Sigmoid colon (tissue), 7 donors: ENCODE data around the gene PGAM4. TPM values are rescaled to one million over a fixed set of nuclear protein-coding genes. Genes with fewer than 3 reads are reported as not detected.
"Not testable (repeated sequence)": the region's sequence is repeated elsewhere in the genome, so short reads cannot be mapped to it uniquely, and the experiment has no call there.

ENCODE experiments used
- DNase-seq: peaks from one replicate; pipeline ENCODE4 v3.0.0-alpha.2; 2019
- H3K27ac ChIP-seq, 4 donors: fragments of 200-600 bp; sonication (generic); one replicate each; pipeline ENCODE4 v1.5.1; 2016 to 2019; ENCODE audit warnings: mild to moderate bottlenecking in 1 of 4
- H3K27me3 ChIP-seq, 3 donors: fragments of 200-600 bp; sonication (generic); one replicate each; pipeline ENCODE4 v1.5.1; 2019; ENCODE audit warnings: mild to moderate bottlenecking in 1 of 3
- H3K36me3 ChIP-seq, 4 donors: fragments of 200-600 bp; sonication (generic); one replicate each; pipeline ENCODE4 v1.5.1; 2016 to 2019
- H3K4me1 ChIP-seq, 4 donors: fragments of 200-600 bp; sonication (generic); one replicate each; pipeline ENCODE4 v1.5.1; 2017 to 2019
- H3K4me3 ChIP-seq, 4 donors: fragments of 200-600 bp; sonication (generic); one replicate each; pipeline ENCODE4 v1.5.1; 2017 to 2019; ENCODE audit warnings: mild to moderate bottlenecking in 2 of 4, moderate library complexity in 1 of 4
- H3K9me3 ChIP-seq, 4 donors: fragments of 200-600 bp in 3 of 4; sonication (generic) in 3 of 4; one replicate each; pipeline versions ENCODE4 v1.5.1 to v1.6.1; 2013 to 2019
- EP300 ChIP-seq, 4 donors: sonication (generic); formaldehyde crosslinking; IDR thresholded peaks; one replicate each; pipeline ENCODE4 v1.6.1; 2017; ENCODE audit warnings: antibody characterized with exemption in 4 of 4
- POLR2A ChIP-seq, 2 donors: fragments of 450-650 bp; IDR thresholded peaks; one replicate each; pipeline ENCODE4 v1.6.1; 2016; ENCODE audit warnings: antibody characterized with exemption in 2 of 2, mild to moderate bottlenecking in 2 of 2, moderate library complexity in 2 of 2
- POLR2AphosphoS5 ChIP-seq, 4 donors: sonication (generic); formaldehyde crosslinking; IDR thresholded peaks; one replicate each; pipeline ENCODE4 v1.6.1; 2017; ENCODE audit warnings: antibody characterized with exemption in 4 of 4
- WGBS, 2 donors: extraction: QIAGEN DNeasy Blood & Tissue Kit; methylation state at CpG; one replicate each; pipeline ENCODE4 v1.1.7; 2013; 5-methylcytosine and 5-hydroxymethylcytosine counted together
- intact Hi-C: fragments of 100-400 bp; cut with DNase I; formaldehyde crosslinking; loops from one replicate; pipeline ENCODE4 v1.15.1; 2023
- polyA plus RNA-seq, 3 donors: library from polyadenylated mRNA; stranded (reverse); fragments of 200-250 nt; gene quantifications; one replicate each; pipeline ENCODE4 v1.2.3, GENCODE V29; 2013
- total RNA-seq, 4 donors: library from RNA; depleted of rRNA; stranded (reverse); fragments of >200 nt; gene quantifications; one replicate each; pipeline ENCODE4 v1.1.0, GENCODE V29; 2016
- TF ChIP-seq, protein P1 (sequence below), 4 experiments: fragments of 450-650 bp in 3 of 4; fragments of 200-600 bp in 1 of 4; IDR thresholded peaks; one replicate each; pipeline ENCODE4 v1.5.1; 2016 to 2019; ENCODE audit warnings: antibody characterized with exemption in 4 of 4, mild to moderate bottlenecking in 3 of 4, moderate library complexity in 2 of 4
- donor health status: healthy with polysubstance abuse.
- donor health status: Bipolar disorder and iron deficiency.
- donor health status: healthy.

The PGAM4 gene
- total and polyA plus RNA-seq, 7 donors, result not detected

DNA sequence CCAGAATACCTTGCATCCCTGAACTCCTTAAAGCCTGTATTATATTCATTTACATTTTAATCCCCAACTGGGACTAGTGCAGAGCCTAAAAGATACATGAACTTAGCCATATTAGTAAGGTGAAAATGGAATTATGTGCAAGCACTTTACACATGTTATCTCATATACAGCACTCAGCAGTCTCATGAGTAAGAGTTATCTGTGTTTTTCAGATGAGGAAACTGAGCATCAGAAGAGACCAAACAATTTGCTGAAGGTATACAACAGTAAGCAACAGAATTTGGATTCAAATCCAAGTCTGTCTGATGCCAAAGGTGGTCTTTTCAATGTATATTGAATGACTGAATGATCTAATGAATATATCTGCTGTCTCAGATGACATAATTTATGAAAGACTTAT, 46.7 kb downstream of the PGAM4 start:
- Histone ChIP-seq H3K36me3 (no peaks in the 10 kb centered on the region), H3K4me1 (no peaks in the 10 kb centered on the region), H3K27ac (no peak overlapping the region), H3K27me3 (no peaks in the 10 kb centered on the region), H3K4me3 (no peak overlapping the region), H3K9me3 (no peaks in the 10 kb centered on the region)
- TF ChIP-seq POLR2AphosphoS5 (IDR thresholded peaks at IDR 0.05) (no peak), POLR2A (IDR thresholded peaks at IDR 0.05) (no peak), EP300 (IDR thresholded peaks at IDR 0.05) (no peak)
- TF ChIP-seq, protein P1, sequence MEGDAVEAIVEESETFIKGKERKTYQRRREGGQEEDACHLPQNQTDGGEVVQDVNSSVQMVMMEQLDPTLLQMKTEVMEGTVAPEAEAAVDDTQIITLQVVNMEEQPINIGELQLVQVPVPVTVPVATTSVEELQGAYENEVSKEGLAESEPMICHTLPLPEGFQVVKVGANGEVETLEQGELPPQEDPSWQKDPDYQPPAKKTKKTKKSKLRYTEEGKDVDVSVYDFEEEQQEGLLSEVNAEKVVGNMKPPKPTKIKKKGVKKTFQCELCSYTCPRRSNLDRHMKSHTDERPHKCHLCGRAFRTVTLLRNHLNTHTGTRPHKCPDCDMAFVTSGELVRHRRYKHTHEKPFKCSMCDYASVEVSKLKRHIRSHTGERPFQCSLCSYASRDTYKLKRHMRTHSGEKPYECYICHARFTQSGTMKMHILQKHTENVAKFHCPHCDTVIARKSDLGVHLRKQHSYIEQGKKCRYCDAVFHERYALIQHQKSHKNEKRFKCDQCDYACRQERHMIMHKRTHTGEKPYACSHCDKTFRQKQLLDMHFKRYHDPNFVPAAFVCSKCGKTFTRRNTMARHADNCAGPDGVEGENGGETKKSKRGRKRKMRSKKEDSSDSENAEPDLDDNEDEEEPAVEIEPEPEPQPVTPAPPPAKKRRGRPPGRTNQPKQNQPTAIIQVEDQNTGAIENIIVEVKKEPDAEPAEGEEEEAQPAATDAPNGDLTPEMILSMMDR (IDR thresholded peaks at IDR 0.05), result no peak
- intact Hi-C loops, result no loop called here
- DNase-seq, result no peak

DNA sequence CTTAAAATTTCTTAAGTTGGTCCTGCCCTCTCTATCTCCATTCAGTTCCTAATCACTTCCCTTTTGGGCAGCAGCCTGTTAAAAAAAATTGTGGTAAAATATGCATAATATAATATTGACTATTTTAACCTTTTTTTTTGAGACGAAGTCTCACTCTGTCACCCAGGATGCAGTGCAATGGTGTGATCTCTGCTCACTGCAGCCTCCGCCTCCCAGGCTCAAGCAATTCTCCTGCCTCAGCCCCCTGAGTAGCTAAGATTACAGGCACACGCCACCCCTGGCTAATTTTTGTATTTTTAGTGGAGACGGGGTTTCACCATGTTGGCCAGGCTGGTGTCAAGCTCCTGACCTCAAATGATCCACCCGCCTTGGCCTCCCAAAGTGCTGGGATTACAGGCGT, 50.1 kb downstream of the PGAM4 start:
- H3K4me3 ChIP-seq, H3K27ac ChIP-seq, intact Hi-C loops, DNase-seq, H3K27me3 ChIP-seq, H3K9me3 ChIP-seq, H3K36me3 ChIP-seq, H3K4me1 ChIP-seq: not testable (repeated sequence)
- whole genome bisulfite sequencing, 2 donors, result 72 to 88% methylated on average over 6 of the region's 6 CpGs

DNA sequence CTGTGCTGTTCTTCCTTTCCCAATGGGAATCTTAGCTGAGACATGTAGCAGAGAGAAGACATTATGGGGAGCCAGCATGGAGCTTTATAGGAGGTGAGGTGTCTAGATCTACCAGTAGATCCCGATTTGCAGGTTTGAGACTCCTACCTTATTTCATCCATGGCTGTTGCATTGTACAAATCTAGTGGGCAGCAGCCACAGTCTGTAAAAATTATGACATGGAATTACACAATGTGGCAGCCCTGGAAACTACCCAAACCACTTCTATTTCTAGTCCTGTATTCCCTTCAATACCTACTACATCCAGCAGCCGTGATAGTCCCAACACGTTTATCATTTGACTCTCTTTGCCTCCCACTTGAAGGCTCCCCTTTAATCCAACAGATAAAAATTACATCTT, 50.9 kb downstream of the PGAM4 start:
- no peaks in the 10 kb centered on the region for H3K27me3 ChIP-seq
- no peak overlapping the region for H3K27ac ChIP-seq
- intact Hi-C loops, result no loop called here
- no peaks in the 10 kb centered on the region for H3K9me3 ChIP-seq
- no peak for TF ChIP-seq POLR2AphosphoS5 (IDR thresholded peaks at IDR 0.05)
- no peak for TF ChIP-seq POLR2A (IDR thresholded peaks at IDR 0.05)
- no peak for TF ChIP-seq EP300 (IDR thresholded peaks at IDR 0.05)
- TF ChIP-seq, protein P1 (IDR thresholded peaks at IDR 0.05), result no peak
- DNase-seq, result no peak
- no peaks in the 10 kb centered on the region for H3K36me3 ChIP-seq
- H3K4me3 ChIP-seq, result no peak overlapping the region
- WGBS, 2 donors, result 54 to 71% methylated on average over 3 of the region's 3 CpGs
- no peaks in the 10 kb centered on the region for H3K4me1 ChIP-seq

Other genes starting within 250 kb of the PGAM4 start
- 100 to 1,000 TPM; 102 to 142 (median 140) TPM for gene ATRX, start 183.4 kb downstream of the PGAM4 start, total RNA-seq
- 10 to 100 TPM in 1 of 3 donors, 1 to 10 TPM in 2; 4.6 to 15.6 (median 6.0) TPM for gene ATRX, start 183.4 kb downstream of the PGAM4 start, polyA plus RNA-seq
- 10 to 100 TPM; 26.0 to 29.5 (median 27.0) TPM for gene MAGT1, start 74.2 kb downstream of the PGAM4 start, total RNA-seq
- gene MAGT1, start 74.2 kb downstream of the PGAM4 start, polyA plus RNA-seq, result 10 to 100 TPM in 2 of 3 donors, 1 to 10 TPM in 1; 4.8 to 29.4 (median 11.3) TPM
- gene COX7B, start 70.2 kb downstream of the PGAM4 start, total RNA-seq, result 1,000 to 10,000 TPM in 1 of 4 donors, 100 to 1,000 TPM in 3; 503 to 1,011 (median 854) TPM
- 1,000 to 10,000 TPM; 1,083 to 2,795 (median 1,747) TPM for gene COX7B, start 70.2 kb downstream of the PGAM4 start, polyA plus RNA-seq
- gene ATP7A, start 58.9 kb downstream of the PGAM4 start, total RNA-seq, result 10 to 100 TPM in 2 of 4 donors, 1 to 10 TPM in 2; 9.0 to 10.5 (median 10.1) TPM
- gene ATP7A, start 58.9 kb downstream of the PGAM4 start, polyA plus RNA-seq, result 1 to 10 TPM in 1 of 3 donors, under 1 TPM in 2; 0.46 to 2.6 (median 0.60) TPM
- 100 to 1,000 TPM in 2 of 4 donors, 10 to 100 TPM in 2; 92.8 to 101 (median 96.9) TPM for gene PGK1, start 134.6 kb upstream of the PGAM4 start, total RNA-seq
- 100 to 1,000 TPM; 190 to 277 (median 227) TPM for gene PGK1, start 134.6 kb upstream of the PGAM4 start, polyA plus RNA-seq
- gene TAF9B, start 170.0 kb upstream of the PGAM4 start, total RNA-seq, result 10 to 100 TPM; 34.1 to 48.9 (median 41.2) TPM
- 1 to 10 TPM; 5.3 to 7.0 (median 6.6) TPM for gene TAF9B, start 170.0 kb upstream of the PGAM4 start, polyA plus RNA-seq